ENCODE data around the gene RCCD1.
"Not testable (repeated sequence)": the region's sequence is repeated elsewhere in the genome, so short reads cannot be mapped to it uniquely, and the experiment has no call there.

Gene RCCD1

GRCh38 chr15:90918835-90919234 is 35.8 kb upstream of the RCCD1 start:
- no peak for DNase-seq

GRCh38 chr15:90921887-90922286 is 32.8 kb upstream of the RCCD1 start:
- no peak for DNase-seq

DNA sequence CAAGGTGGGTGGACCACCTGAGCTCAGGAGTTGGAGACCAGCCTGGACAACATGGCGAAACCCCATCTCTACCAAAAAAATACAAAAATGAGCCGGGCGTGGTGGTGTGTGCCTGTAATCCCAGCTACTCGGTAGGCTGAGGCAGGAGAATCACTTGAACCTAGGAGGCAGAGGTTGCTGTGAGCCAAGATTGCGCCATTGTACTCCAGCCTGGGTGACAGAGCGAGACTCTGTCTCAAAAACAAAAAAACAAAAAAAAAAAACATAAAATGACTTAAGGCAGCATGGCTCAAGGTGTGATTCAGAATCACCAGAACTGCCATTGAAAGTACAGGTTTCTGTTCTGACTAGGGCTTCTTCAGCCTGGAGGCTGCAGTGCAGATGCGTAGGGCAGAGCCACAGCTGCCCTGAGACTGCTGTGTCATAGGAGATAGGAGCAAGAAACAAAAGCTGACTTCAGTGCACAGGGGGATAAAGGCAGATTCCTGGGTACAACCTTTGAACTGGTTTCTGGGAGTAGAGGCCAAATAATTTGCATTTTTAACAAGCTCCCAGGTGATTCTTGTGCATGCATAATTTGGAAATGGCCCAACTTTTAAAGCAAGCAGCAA is 31.9 kb upstream of the RCCD1 start:
- not testable (repeated sequence) for DNase-seq

- DNase-seq = no peak
These were observed 30.3 kb upstream of the RCCD1 start for GRCh38 chr15:90924375-90924774.

DNA sequence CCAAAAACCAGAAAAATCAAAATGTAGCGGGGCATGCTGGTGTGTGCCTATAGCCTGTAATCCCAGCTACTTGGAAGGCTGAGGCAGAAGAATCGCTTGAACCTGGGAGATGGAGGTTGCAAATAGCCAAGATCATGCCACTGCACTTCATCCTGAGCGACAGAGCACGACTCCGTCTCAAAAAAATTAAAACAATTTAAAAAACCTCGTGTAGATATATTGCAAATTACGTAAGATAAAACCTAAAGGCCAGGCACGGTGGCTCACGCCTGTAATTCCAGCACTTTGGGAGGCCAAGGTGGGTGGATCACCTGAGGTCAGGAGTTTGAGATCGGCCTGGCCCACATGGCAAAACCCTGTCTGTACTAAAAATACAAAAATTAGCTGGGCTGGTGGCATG is 27.9 kb upstream of the RCCD1 start:
- not testable (repeated sequence) for DNase-seq

DNA sequence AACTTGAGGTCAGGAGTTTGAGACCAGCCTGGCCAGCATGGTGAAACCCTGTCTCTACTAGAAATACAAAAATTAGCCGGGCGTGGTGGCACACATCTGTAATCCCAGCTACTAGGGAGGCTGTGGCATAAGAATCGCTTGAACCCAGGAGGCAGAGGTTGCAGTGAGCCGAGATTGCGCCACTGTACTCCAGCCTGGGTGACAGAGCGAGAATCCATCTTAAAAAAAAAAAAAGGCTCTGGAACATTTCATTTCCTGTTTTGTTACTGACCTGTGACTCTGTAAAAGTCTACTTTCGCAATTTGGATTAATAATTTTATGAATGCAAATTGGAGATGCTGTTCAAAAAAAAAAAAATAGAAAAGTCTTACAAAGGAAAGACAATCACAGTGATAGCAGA is 26.6 kb upstream of the RCCD1 start:
- DNase-seq = not testable (repeated sequence)

DNA sequence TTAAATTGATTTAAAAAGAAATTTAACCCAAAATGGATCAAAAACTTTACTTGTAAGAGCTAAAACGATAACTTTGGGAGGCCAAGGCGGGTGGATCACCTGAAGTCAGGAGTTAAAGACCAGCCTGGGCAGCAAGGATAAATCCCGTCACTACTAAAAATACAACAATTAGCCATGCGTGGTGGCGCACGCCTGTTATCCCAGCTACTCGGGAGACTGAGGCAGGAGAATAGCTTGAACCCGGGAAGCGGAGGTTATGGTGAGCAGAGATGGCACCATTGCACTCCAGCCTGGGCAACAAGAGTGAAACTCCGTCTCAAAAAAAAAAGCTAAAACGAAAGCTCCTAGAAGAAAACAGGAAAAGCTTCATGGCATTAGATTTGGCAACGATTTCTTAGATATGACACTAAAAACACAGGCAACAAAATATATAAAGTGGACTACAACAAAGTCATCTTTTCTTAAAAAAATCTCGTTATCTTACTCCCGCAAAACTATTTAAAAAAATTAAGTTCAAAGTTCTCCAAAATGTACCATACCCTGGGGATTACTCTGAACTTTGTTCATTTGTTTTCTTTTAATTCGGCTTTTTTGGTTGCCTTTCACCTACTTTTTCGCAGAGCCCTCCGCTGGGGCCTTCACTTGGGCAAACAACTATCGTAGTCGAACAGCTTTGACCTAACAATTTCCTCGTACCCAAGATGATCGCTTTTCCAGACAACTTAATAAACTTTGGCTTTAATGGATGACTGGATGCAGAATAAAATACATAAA is 25.3 kb upstream of the RCCD1 start:
- no peak for DNase-seq

DNA sequence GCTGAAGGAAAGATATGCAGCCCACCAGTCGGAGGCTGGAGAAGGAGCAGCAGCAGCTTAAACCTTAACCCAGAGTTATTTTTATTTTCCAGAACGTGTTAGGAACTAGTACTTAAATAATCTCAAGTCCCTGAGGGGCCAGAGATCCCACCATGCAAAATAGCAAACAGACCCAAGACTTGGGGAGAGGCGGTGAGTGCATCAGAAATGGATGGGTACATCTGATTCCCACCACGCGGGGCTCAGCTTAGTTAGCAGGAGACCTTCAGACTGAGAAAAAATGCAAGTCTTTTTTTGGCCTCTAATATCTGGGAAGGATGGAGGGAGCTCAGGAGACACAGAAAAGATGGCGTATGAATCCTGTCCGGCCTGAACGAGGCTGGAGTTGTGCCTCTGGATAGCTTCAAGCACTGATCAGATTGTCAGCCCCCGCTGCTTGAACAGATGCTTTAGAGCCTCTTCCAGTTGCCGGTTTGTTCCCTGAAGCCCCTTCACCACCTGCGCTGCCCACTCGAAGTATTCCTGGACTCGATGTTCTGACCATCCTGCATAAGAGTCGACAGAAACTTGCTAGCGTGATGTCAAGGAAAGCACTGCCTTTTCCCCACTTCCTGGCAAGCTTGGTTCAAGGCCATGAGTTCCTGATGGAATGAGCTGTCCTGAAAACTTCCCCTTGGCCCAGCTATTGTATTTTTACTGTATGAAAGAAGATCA is 23.7 kb upstream of the RCCD1 start:
- no peak for DNase-seq

DNA sequence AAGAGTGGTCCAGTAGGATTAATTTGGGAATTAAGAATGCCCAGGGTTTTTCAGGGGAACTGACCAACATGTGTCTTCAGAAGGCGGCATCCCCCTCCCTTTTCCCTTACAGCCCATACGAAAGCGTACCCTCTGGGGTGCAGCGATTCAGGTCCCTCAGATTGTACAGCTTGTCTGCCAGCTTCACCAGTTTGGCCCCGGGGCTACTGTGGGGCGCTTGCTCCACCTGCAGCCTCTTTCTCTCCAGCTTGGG is 23.2 kb upstream of the RCCD1 start:
- no peak for DNase-seq

DNA sequence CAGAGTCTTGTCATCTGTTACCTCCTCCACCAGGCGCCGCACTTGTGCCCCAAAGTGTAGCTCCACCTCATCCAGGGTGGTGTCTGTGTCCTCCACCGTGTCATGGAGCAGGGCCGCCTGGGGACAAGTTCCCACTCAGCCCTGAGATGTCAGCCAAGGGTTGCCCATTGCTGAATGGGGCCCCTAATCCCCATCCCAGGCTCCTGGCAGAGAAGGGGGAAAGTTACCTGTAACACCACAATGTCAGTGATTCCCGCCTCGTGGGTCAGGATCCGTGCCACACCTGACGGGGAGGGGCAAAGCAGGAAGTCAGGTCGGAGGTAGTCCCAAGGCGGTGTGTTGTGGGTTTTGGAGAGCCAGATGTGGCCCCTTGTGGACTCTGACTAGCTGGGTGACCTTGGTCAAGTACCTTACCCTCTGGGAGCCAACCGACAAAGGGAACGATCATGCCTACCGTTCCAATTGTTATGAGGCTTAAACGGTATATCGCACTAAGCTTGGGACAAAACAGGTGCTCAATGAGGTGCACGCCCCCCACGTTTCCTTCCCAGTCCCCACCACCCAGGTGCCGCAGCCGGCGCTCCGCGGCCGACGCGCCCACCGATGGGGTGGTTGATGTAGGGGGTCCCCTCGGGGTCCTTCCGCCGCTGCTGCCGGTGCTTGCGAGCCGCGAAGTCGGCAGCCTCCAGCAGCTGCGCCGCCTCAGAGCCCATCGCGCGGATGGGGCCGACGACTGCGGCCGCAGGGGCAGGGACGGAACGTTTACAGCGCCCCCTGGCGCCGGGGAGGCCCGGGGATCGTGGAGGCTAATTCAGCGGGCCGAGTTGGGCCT is 22.6 kb upstream of the RCCD1 start, which contains the start of gene HDDC3:
HDDC3 (minus strand) TSS at position 722 of the 832 bp plus-strand sequence; CDS start at position 713, 9 bp downstream.
- peak; percentile 75 for DNase-seq

GRCh38 chr15:90932660-90932991 is 22.1 kb upstream of the RCCD1 start:
- no peak for DNase-seq

DNA sequence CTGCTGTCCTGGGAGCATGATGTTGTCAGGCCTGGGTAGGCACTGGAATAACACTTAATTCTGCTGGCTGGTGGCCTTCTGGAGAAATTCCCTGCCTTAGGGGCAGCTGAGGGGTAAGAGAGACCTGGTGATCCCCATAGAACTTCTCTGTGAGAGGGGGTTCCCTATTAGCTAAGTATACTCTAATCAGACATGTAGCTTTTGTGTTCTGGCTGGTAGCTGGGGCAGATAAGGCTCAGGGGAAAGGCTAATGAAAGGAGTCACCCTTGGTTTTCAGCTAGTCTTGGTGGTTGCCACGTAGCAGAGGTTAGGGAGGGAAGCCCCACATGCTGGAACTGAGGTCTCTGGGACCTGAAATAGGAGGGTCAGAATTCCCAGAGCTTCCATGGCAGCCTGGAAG is 21.4 kb upstream of the RCCD1 start:
- DNase-seq = no peak

GRCh38 chr15:90934256-90934948 is 20.3 kb upstream of the RCCD1 start:
- peak; percentile 30 for DNase-seq

DNA sequence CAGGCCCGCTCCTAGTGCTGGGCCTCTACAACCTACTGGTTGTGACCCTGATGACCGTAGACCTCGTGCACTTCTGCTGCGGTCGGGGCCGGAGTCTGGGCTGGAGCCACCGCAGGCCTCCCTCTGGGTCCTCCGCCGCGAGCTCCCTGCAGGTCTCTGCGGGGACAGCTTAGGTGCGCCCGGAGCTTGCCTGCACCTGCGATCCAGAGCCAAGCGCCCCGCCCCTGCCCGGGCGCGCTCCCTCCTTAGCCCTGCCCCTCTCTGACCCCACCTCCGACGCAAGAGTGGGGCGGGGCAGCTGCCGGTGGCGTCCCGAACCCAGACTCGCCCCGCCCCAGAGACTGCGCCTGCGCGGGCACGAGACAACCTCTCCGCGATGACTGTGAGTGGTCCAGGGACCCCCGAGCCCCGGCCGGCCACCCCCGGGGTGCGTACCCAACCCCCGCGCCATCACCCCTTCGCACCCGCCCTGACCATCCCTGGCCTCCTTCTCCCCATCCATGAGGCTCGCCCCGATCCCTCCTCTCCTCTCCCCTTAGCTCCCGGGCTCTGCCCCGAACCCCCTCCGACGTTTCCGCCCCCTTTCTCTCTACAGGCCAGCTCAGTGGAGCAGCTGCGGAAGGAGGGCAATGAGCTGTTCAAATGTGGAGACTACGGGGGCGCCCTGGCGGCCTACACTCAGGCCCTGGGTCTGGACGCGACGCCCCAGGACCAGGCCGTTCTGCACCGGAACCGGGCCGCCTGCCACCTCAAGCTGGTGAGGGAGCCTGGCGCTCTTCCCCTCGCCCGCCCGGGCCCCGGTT is 19.5 kb upstream of the RCCD1 start, which contains the start of gene UNC45A:
UNC45A (plus strand) TSS at position 337 of the 803 bp plus-strand sequence; CDS start at position 377, 40 bp downstream.
- DNase-seq = no peak

DNA sequence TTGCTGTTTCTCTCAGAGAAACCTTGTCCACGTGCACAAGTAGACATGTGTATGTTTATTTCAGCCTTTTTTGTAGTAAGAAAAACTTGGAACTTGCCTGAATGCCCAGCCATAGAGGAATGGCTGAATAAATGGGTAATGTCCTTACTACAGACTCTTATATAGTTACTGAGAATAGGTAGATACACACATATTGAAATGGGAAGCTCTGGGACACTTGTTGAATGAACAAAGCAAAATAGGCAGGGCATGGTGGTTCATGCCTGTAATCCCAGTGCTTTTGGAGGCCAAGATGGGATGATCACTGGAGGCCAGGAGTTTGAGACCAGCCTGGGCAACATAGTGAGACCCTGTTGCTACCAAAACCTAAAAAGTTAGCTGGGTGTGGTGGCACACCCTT is 17.9 kb upstream of the RCCD1 start:
- DNase-seq = no peak

DNA sequence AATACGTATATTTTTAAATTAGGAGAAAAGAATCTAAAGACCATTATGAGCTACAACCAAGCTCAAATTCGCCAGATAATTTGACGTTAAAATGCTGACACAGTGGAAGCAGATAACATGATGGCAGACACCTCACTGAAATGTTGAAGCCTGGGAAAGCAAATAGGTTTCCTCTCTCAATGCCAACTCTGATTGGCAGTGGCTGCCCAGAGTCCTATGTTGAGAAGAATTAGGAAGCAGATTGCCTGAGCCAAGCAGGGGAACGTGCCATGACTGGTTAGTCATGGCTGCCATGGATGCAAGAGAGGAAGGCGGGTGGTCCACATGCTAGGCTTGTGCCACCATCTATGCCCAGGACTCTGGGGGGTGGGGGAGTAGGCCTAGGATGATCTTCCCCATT is 16.4 kb upstream of the RCCD1 start:
- no peak for DNase-seq

- DNase-seq = no peak
These were observed 14.9 kb upstream of the RCCD1 start for GRCh38 chr15:90939756-90940155.

GRCh38 chr15:90941038-90941437 is 13.6 kb upstream of the RCCD1 start:
- no peak for DNase-seq

DNA sequence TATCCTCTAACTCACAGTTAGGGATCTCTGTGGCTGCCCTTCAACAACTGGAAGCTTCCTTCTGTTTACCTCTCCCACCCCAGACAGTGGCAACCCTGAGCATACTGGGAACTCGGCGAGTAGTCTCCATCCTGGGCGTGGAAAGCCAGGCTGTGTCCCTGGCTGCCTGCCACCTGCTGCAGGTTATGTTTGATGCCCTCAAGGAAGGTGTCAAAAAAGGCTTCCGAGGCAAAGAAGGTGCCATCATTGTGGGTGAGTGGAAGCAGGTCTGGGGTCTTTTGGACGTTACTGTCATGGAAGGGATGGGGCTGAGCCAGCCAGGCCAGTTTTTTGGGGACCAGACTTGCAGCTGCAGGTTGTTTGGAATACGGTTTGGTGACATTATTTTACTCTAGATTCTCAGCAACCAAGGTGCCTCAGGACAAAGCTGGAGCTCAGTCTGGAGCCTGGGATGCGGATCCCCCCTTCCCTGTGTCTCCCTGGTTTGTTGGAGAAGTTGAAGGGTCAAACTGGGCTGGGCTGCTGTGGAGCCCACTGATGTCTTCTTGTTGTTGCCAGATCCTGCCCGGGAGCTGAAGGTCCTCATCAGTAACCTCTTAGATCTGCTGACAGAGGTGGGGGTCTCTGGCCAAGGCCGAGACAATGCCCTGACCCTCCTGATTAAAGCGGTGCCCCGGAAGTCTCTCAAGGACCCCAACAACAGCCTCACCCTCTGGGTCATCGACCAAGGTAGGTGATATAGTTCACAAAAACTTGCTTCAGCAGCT is 12.1 kb upstream of the RCCD1 start:
- no peak for DNase-seq

DNA sequence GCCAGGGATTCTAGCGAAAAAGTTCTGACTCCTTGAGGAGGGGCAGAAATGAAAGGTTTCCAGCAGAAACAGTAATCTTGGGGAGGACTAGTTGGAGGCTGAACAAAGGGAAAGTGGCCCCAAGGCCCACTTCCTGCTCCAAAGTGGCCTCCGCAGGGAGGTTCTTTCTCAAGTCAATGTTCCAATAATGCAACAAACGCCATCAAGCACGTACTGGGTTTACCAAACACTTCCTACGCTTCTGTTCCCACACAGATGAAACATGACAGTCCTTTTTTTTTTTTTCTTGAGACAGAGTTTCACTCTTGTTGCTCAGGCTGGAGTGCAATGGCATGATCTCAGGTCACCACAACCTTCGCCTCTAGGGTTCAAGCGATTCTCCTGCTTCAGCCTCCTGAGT is 9.6 kb upstream of the RCCD1 start:
- no peak for DNase-seq

- DNase-seq = no peak
These were observed 8.1 kb upstream of the RCCD1 start for GRCh38 chr15:90946538-90946937.

All from SIG-M5 (cell line).